GF-D8 (cell line): ENCODE results near the gene PLOD3.
A peak's percentile ranks its signal among the peaks of the same experiment; 100 is the strongest.
"Not testable (repeated sequence)": the region's sequence is repeated elsewhere in the genome, so short reads cannot be mapped to it uniquely, and the experiment has no call there.

ENCODE experiments used
- DNase-seq: peaks from one replicate; lab custom pipeline; 2025; lab: John Stamatoyannopoulos, UW

The PLOD3 gene

GRCh38 chr7:101212014-101212413 is 5.4 kb downstream of the PLOD3 start:
- no peak for DNase-seq

GRCh38 chr7:101211501-101211900 is 5.9 kb downstream of the PLOD3 start:
- no peak for DNase-seq

GRCh38 chr7:101210143-101210542 is 7.2 kb downstream of the PLOD3 start:
- no peak for DNase-seq

- no peak for DNase-seq
Measured at GRCh38 chr7:101208794-101209193, 8.6 kb downstream of the PLOD3 start.

GRCh38 chr7:101207459-101207858 is 9.9 kb downstream of the PLOD3 start:
- no peak for DNase-seq

- DNase-seq: no peak
Measured at GRCh38 chr7:101206665-101207042, 10.7 kb downstream of the PLOD3 start.

- no peak for DNase-seq
Measured at GRCh38 chr7:101205901-101206664, 11.3 kb downstream of the PLOD3 start.

GRCh38 chr7:101203740-101204738 is 13.3 kb downstream of the PLOD3 start:
- peak; percentile 62 for DNase-seq

GRCh38 chr7:101202603-101202918 is 14.8 kb downstream of the PLOD3 start:
- DNase-seq: no peak

- DNase-seq: no peak
Measured at GRCh38 chr7:101201695-101202602, 15.4 kb downstream of the PLOD3 start.

GRCh38 chr7:101200862-101201599 is 16.4 kb downstream of the PLOD3 start, which contains the start of gene MOGAT3:
Gene MOGAT3 (minus strand): TSS chr7:101201036. CDS start chr7:101200854, 182 bp downstream.
- no peak for DNase-seq

GRCh38 chr7:101200504-101200861 is 16.9 kb downstream of the PLOD3 start:
- DNase-seq: no peak

GRCh38 chr7:101199522-101199921 is 17.9 kb downstream of the PLOD3 start:
- DNase-seq: not testable (repeated sequence)

GRCh38 chr7:101198476-101198875 is 18.9 kb downstream of the PLOD3 start:
- no peak for DNase-seq

GRCh38 chr7:101197991-101198390 is 19.4 kb downstream of the PLOD3 start:
- DNase-seq: no peak

- DNase-seq: no peak
Measured at GRCh38 chr7:101195884-101196283, 21.5 kb downstream of the PLOD3 start.

GRCh38 chr7:101189109-101189508 is 28.3 kb downstream of the PLOD3 start:
- DNase-seq: no peak

- no peak for DNase-seq
Measured at GRCh38 chr7:101186844-101187428, 30.4 kb downstream of the PLOD3 start.

- no peak for DNase-seq
Measured at GRCh38 chr7:101186194-101186593, 31.2 kb downstream of the PLOD3 start.

GRCh38 chr7:101185258-101185839 is 32.0 kb downstream of the PLOD3 start:
- DNase-seq: no peak
